Measurements from ENCODE around the gene RALGAPA1.
"Not testable (repeated sequence)": the region's sequence is repeated elsewhere in the genome, so short reads cannot be mapped to it uniquely, and the experiment has no call there.

Gene RALGAPA1

GRCh38 chr14:35821564-35822411 is 12.7 kb upstream of the RALGAPA1 start:
- DNase-seq: peak; percentile 95

DNA sequence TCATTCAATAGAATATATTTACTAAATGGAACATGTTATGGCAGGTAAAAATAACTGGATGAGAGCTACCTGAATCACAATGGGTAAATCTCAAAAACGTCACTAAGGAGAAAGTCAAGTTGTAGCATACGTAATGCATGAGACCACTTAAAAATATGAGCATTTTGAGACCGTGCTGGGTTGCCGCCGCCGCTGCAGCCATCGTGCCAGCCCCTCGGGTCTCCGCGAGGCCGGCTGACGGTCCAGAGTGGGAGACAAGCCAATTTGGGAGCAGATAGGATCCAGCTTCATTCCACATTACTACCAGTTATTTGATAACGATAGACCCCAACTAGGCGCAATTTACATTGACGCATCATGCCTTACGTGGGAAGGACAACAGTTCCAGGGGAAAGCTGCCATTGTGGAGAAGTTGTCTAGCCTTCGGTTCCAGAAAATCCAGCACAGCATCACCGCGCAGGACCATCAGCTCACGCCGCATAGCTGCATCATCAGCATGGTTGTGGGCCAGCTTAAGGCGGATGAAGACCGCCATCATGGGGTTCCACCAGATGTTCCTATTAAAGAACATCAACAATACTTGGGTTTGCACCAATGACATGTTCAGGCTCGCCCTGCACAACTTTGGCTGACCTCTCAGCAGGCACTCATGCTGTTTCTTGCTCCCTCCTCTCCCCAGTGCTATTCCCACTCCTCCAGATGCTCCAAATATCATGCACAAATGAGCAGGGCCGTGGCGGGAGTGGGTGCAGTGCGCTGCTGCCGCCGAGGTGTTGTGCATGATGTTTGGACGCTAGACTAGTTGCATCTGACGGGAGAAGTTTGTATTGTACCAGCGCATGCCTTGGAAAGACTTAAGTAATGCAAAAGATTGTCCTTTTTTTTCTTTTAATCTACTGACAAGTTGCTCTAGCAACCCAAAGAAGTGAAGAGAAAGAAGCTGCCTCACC is 10.8 kb upstream of the RALGAPA1 start:
- no peak for DNase-seq

- DNase-seq: peak; percentile 75
These were observed 9.4 kb upstream of the RALGAPA1 start for GRCh38 chr14:35818346-35819115.

- peak; percentile 98 for DNase-seq
These were observed 5.4 kb upstream of the RALGAPA1 start for GRCh38 chr14:35814371-35815005.

GRCh38 chr14:35810963-35811362 is 1.9 kb upstream of the RALGAPA1 start:
- DNase-seq: no peak

- DNase-seq: no peak
These were observed 502 bp upstream of the RALGAPA1 start for GRCh38 chr14:35809597-35809996.

GRCh38 chr14:35808076-35808637 is 938 bp downstream of the RALGAPA1 start:
- peak; percentile 95 for DNase-seq

GRCh38 chr14:35807131-35807961 is 1.7 kb downstream of the RALGAPA1 start:
- no peak for DNase-seq

DNA sequence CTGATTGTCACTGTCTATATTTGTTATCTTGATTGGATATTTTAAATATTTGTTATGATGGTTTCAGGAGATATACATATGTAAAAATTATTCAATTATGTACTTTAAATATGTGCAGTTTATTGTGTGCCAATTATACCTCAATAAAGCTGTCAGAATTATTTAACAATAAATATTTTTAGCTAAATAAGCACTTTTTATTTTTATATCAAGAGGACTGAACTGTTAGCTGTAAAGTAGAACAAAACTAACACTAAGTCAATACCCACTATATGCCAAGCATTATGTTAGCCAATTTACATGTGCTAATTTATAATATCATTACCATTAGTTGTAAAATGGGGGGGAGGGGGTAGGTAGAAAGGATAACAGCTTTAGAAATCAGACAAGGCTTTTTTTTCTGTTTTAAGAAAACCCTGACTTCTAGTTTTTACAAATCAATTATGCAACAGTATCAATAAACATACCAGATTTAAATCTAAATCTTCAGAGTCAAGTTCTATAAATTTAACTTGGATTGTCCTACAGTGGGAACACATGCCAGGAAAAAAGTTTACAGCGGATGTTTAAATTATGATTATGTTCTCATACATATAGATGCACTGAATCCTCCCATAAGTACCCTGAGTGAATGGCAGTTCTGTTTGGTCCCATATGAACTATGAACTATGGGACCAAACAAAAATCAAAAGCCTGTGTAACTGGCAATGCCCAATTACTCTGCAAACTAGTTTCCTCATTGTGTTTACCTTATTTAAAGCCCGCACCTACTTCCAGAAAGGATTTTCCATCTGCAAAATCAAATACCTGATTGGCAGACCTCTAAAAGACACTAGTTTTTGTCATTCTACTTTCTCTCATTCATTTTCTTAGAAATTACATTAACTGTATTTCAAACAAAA is 2.8 kb downstream of the RALGAPA1 start:
- DNase-seq: no peak

DNA sequence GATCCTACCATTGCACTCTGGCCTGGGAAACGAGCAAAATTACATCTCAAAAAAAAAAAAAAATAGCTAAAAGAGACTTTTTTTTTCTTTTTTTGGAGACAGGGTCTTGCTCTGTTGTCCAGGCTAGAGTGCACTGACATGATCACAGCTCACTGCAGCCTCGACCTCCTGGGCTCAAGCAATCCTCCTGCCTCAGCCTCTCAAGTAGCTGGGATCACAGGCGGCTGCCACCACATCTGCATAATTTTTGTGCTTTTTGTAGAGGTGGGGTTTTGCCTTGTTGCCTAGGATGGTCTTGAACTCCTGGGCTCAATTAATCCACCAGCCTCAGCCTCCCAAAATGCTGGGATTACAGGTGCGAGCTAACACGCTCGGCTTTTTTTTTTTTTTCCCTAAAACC is 11.3 kb downstream of the RALGAPA1 start:
- no peak for DNase-seq

- DNase-seq: no peak
These were observed 19.4 kb downstream of the RALGAPA1 start for GRCh38 chr14:35789651-35790050.

GRCh38 chr14:35786856-35787255 is 22.2 kb downstream of the RALGAPA1 start:
- no peak for DNase-seq

GRCh38 chr14:35783699-35784098 is 25.4 kb downstream of the RALGAPA1 start:
- no peak for DNase-seq

GRCh38 chr14:35779368-35779767 is 29.7 kb downstream of the RALGAPA1 start:
- DNase-seq: no peak

DNA sequence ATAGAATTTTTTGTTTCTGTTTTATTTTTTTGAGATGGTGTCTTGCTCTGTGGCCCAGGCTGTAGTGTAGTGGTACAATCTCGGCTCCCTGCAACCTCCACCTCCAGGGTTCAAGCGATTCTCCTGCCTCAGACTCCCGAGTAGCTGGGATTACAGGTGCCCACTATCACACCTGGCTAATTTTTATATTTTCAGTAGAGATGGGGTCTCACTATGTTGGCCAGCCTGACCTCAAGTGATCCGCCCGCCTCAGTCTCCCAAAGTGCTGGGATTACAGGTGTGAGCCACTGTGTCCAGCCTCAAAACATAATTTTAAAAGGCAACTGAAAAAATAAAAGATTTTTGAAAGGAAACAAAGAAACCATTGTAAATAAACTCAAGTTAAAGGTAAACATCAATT is 31.5 kb downstream of the RALGAPA1 start:
- not testable (repeated sequence) for DNase-seq

GRCh38 chr14:35776823-35777222 is 32.3 kb downstream of the RALGAPA1 start:
- no peak for DNase-seq

GRCh38 chr14:35776085-35776484 is 33.0 kb downstream of the RALGAPA1 start:
- not testable (repeated sequence) for DNase-seq

GRCh38 chr14:35766700-35767082 is 42.4 kb downstream of the RALGAPA1 start:
- no peak for DNase-seq

DNA sequence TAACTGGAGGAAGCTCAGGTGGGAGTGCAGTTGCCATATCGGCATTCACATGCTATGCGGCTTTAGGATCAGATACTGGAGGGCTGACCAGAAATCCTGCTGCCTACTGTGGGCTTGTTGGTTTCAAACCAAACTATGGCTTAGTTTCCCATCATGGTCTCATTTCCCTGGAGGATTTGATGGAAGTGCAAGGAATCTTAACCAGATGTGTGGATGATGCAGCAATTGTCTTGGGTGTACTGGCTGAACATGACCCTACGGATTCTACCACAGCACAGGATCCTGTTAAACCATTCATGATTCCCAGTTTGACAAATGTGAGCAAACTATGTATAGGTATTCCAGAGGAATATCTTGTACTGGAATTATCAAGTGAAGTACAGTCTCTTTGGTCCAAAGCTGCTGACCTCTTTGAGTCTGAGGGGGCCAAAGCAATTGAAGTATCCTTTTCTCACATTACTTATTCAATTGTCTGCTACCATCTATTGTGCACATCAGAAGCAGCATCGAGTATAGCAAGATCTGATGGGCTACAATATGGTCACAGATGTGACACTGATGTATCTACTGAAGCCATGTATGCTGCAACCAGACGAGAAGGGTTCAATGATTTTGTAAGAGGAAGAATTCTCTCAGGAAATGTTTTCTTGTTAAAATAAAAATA is 42.9 kb downstream of the RALGAPA1 start:
- DNase-seq: no peak

GRCh38 chr14:35761922-35762321 is 47.2 kb downstream of the RALGAPA1 start:
- no peak for DNase-seq
